GM20431 (cell line): ENCODE results near the gene FTO.

Source experiments
- in situ Hi-C: fragments of 300-500 bp; cut with MseI, MboI; formaldehyde crosslinking; loops from one replicate; pipeline ENCODE4 v1.15.0; 2020; ENCODE audit warnings: low sequenced_read_pairs; ENCODE audit not compliant: unreplicated experiment

The FTO gene

GRCh38 chr16:54096607-54097006 lies 392.7 kb downstream of the FTO start:
- in situ Hi-C loops, result no loop called here

- in situ Hi-C loops, result no loop called here
Measured at GRCh38 chr16:54097774-54098173, 393.8 kb downstream of the FTO start.

- in situ Hi-C loops, result no loop called here
Measured at GRCh38 chr16:54098247-54098646, 394.3 kb downstream of the FTO start.

- in situ Hi-C loops, result no loop called here
Measured at GRCh38 chr16:54099627-54100026, 395.7 kb downstream of the FTO start.

- in situ Hi-C loops, result no loop called here
Measured at GRCh38 chr16:54102888-54103866, 399.2 kb downstream of the FTO start.

GRCh38 chr16:54106057-54106456 lies 402.1 kb downstream of the FTO start:
- in situ Hi-C loops, result no loop called here

- in situ Hi-C loops, result no loop called here
Measured at GRCh38 chr16:54107583-54108202, 403.7 kb downstream of the FTO start.

GRCh38 chr16:54110016-54110981 lies 406.3 kb downstream of the FTO start:
- in situ Hi-C loops, result no loop called here

GRCh38 chr16:54112451-54113206 lies 408.7 kb downstream of the FTO start:
- in situ Hi-C loops, result no loop called here

GRCh38 chr16:54115558-54115957 lies 411.6 kb downstream of the FTO start:
- in situ Hi-C loops, result no loop called here

- in situ Hi-C loops, result no loop called here
Measured at GRCh38 chr16:54116124-54116655, 412.2 kb downstream of the FTO start.

GRCh38 chr16:54118846-54119245 lies 414.9 kb downstream of the FTO start:
- in situ Hi-C loops, result no loop called here

GRCh38 chr16:54120846-54121480 lies 417.0 kb downstream of the FTO start:
- in situ Hi-C loops, result no loop called here

- in situ Hi-C loops, result no loop called here
Measured at GRCh38 chr16:54121539-54122295, 417.8 kb downstream of the FTO start.

- in situ Hi-C loops, result no loop called here
Measured at GRCh38 chr16:54123766-54124165, 419.8 kb downstream of the FTO start.

- in situ Hi-C loops, result no loop called here
Measured at GRCh38 chr16:54125751-54126655, 422.0 kb downstream of the FTO start.

GRCh38 chr16:54126907-54127306 lies 423.0 kb downstream of the FTO start:
- in situ Hi-C loops, result no loop called here
